Endothelial cell of umbilical vein (primary cell): ENCODE measurements around the gene CMTM4. TPM values are rescaled to one million over a fixed set of nuclear protein-coding genes. Genes with fewer than 3 reads are reported as not detected.

Experiments
- BruUV-seq: library from RNA; stranded (reverse); fragments of 400-500 nt; replicated peaks from 2 replicates; lab custom pipeline; 2021; lab: Mats Ljungman, UMichigan
- CTCF ChIA-PET: fragments of 300-600, 350-600 bp; sonication (Branson Sonifier 250); formaldehyde crosslinking; loops from one replicate; lab custom pipeline; 2021; ENCODE audit warnings: antibody characterized with exemption, inconsistent platforms; lab: Charles Lee
- POLR2A ChIA-PET: fragments of 300-600, 350-600 bp; sonication (Branson Sonifier 250); formaldehyde crosslinking; loops from one replicate; lab custom pipeline; 2021; ENCODE audit warnings: antibody characterized with exemption, inconsistent platforms; lab: Charles Lee
- DNase-seq: peaks from one replicate; pipeline ENCODE4 v3.0.0-alpha.2; 2011; ENCODE audit warnings: low read depth, low spot score
- FAIRE-seq: peaks from 2 replicates; lab custom pipeline; 2011; peaks lifted over from hg19 to GRCh38; lab: Jason Lieb, UNC
- H2AFZ ChIP-seq: 2 replicates; pipeline ENCODE4 v1.6.0; 2012; ENCODE audit warnings: low read depth, low read length, control low read depth, inconsistent platforms
- H3K27ac ChIP-seq: 2 replicates; pipeline ENCODE4 v1.5.1; 2011; ENCODE audit warnings: low read depth, mild to moderate bottlenecking, control low read depth, low read length, moderate library complexity; ENCODE audit not compliant: insufficient read depth
- H3K27me3 ChIP-seq, 2 experiments: 2 replicates each; pipeline versions ENCODE4 v1.6.0 to v1.6.1; 2011; ENCODE audit warnings: low read length in 2 of 2, mixed read lengths in 1 of 2; ENCODE audit not compliant: control insufficient read depth in 2 of 2, insufficient read depth in 2 of 2
- H3K36me3 ChIP-seq, 2 experiments: 2 replicates in 1 of 2; 3 replicates in 1 of 2; pipeline ENCODE4 v1.5.1; 2011; ENCODE audit warnings: low read length in 2 of 2, mild to moderate bottlenecking in 1 of 2, moderate library complexity in 1 of 2; ENCODE audit not compliant: control insufficient read depth in 2 of 2, insufficient read depth in 2 of 2; ENCODE audit errors: extremely low read depth in 1 of 2
- H3K4me1 ChIP-seq: 3 replicates; pipeline ENCODE4 v1.5.1; 2011; ENCODE audit warnings: mild to moderate bottlenecking, low read length; ENCODE audit not compliant: control insufficient read depth, insufficient read depth; ENCODE audit errors: extremely low read depth
- H3K4me2 ChIP-seq: 2 replicates; pipeline ENCODE4 v1.6.1; 2011; ENCODE audit warnings: low read length, control low read depth, mixed read lengths; ENCODE audit not compliant: insufficient read depth
- H3K4me3 ChIP-seq, 3 experiments: fragments of 200-600 bp in 1 of 3; sonication (generic), shearing (Covaris generic) in 1 of 3; replicated peaks in 1 of 3; 2 replicates each; pipeline ENCODE4 v1.5.1; 2011 to 2016; ENCODE audit warnings: control low read depth in 3 of 3, low read length in 3 of 3, mild to moderate bottlenecking in 2 of 3, inconsistent platforms in 1 of 3, low read depth in 1 of 3, moderate library complexity in 1 of 3; ENCODE audit not compliant: insufficient read depth in 1 of 3
- H3K79me2 ChIP-seq: 2 replicates; pipeline ENCODE4 v1.6.0; 2012; ENCODE audit warnings: low read length, inconsistent platforms; ENCODE audit not compliant: control insufficient read depth, insufficient read depth
- H3K9ac ChIP-seq: replicated peaks from 2 replicates; pipeline ENCODE3; 2011; ENCODE audit warnings: low read length, control low read depth; ENCODE audit not compliant: insufficient read depth; ENCODE audit errors: extremely low read depth
- H3K9me1 ChIP-seq: replicated peaks from 3 replicates; pipeline ENCODE4 v1.6.0; 2011; ENCODE audit warnings: mild to moderate bottlenecking, low read length; ENCODE audit not compliant: control insufficient read depth, insufficient read depth; ENCODE audit errors: extremely low read depth
- H3K9me3 ChIP-seq: replicated peaks from 2 replicates; pipeline ENCODE4 v1.5.1; 2012; ENCODE audit warnings: low read length, inconsistent platforms; ENCODE audit not compliant: control insufficient read depth, insufficient read depth
- H4K20me1 ChIP-seq: replicated peaks from 2 replicates; pipeline ENCODE3; 2011; ENCODE audit warnings: mild to moderate bottlenecking, low read length; ENCODE audit not compliant: control insufficient read depth, insufficient read depth; ENCODE audit errors: extremely low read depth
- EZH2 ChIP-seq: IDR thresholded peaks from 2 replicates; pipeline ENCODE4 v1.6.1; 2012; ENCODE audit warnings: borderline replicate concordance, low read depth, mild to moderate bottlenecking, moderate library complexity, low read length, inconsistent platforms; ENCODE audit not compliant: severe bottlenecking
- FOS ChIP-seq: IDR thresholded peaks from 2 replicates; pipeline ENCODE4 v1.6.1; 2011; ENCODE audit warnings: mild to moderate bottlenecking, low read length, moderate library complexity, borderline replicate concordance; ENCODE audit not compliant: insufficient read depth
- GATA2 ChIP-seq: IDR thresholded peaks from 2 replicates; pipeline ENCODE4 v1.7.0; 2011; ENCODE audit warnings: low read depth, mild to moderate bottlenecking, moderate library complexity, mixed read lengths, low read length; ENCODE audit not compliant: insufficient read length, insufficient read depth
- JUN ChIP-seq: IDR thresholded peaks from 2 replicates; pipeline ENCODE4 v1.6.1; 2011; ENCODE audit warnings: borderline replicate concordance, low read depth; ENCODE audit not compliant: insufficient read length, insufficient read depth
- MYC ChIP-seq: IDR thresholded peaks from one replicate; pipeline ENCODE4 v1.6.1; 2011; ENCODE audit warnings: mild to moderate bottlenecking, low read depth, low read length
- POLR2A ChIP-seq: IDR thresholded peaks from 2 replicates; pipeline ENCODE4 v1.6.1; 2012; ENCODE audit warnings: low read depth, mild to moderate bottlenecking, control low read depth, low read length
- POLR2AphosphoS5 ChIP-seq: IDR thresholded peaks from 2 replicates; pipeline ENCODE4 v1.6.1; 2012; ENCODE audit warnings: low read depth, mild to moderate bottlenecking, control low read depth, low read length, moderate library complexity; ENCODE audit not compliant: insufficient read depth
- dilution Hi-C: fragments of 300-500 bp; cut with MboI; formaldehyde crosslinking; loops from one replicate; pipeline ENCODE4 v1.15.0; 2019; ENCODE audit warnings: low sequenced_read_pairs; ENCODE audit not compliant: extremely low pct_ligation_motif_present
- intact Hi-C: fragments of 100-400 bp; cut with micrococcal nuclease; formaldehyde crosslinking; loops from one replicate; pipeline ENCODE4 v1.10.0; 2022
- polyA plus RNA-seq, 4 experiments: library from polyadenylated mRNA; depleted of rRNA in 3 of 4; stranded (reverse) in 3 of 4; unstranded in 1 of 4; fragments of >200 nt; gene quantifications; 2 replicates each; pipeline versions ENCODE4 v1.2.1 to v1.2.3, GENCODE V29; 2011 to 2012; ENCODE audit warnings: missing spikeins in 1 of 4
- total RNA-seq: library from RNA; stranded (reverse); gene quantifications from 2 replicates; pipeline ENCODE4 v1.2.3, GENCODE V29; 2021
- TF ChIP-seq, protein P1 (sequence below): IDR thresholded peaks from 2 replicates; pipeline ENCODE4 v1.6.1; 2011; ENCODE audit not compliant: insufficient read depth, insufficient read length
- TF ChIP-seq, protein P2 (sequence below), 2 donors: IDR thresholded peaks; 1 replicate in 1 of 2; 2 replicates in 1 of 2; pipeline ENCODE4 v1.5.1; 2011; ENCODE audit warnings: low read length in 2 of 2, mild to moderate bottlenecking in 2 of 2, moderate library complexity in 2 of 2, control low read depth in 1 of 2, inconsistent platforms in 1 of 2, low read depth in 1 of 2; ENCODE audit not compliant: insufficient read depth in 1 of 2; ENCODE audit errors: extremely low read depth in 1 of 2

The CMTM4 gene
- total and polyA plus RNA-seq, 2 donors (not counting 3 experiments of a cell fraction or from before 2014, with no cell fraction given), result 9.0 to 10.7 TPM

DNA sequence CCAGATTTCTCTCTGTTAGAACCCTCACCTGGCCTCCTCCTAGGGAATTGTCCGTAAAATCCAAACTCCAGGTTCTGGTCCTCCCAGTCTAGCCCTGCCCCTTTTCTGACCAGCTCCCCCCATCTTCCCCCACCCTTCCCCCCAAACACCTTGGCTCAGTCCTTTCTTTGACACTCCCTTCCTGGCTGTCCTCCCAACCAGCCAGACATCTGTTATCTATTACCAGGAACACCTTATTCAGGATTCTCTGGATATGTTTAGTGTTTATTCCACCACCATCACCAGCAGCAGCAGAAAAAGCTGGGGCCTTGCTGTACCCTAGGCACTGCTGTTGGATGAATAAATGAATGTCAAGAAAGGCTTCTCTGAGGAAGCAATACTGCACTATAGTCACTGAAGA is 96.1 kb downstream of the CMTM4 start:
- no peak for TF ChIP-seq POLR2AphosphoS5
- no peak for TF ChIP-seq GATA2
- TF ChIP-seq, protein P1, sequence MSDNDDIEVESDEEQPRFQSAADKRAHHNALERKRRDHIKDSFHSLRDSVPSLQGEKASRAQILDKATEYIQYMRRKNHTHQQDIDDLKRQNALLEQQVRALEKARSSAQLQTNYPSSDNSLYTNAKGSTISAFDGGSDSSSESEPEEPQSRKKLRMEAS, result no peak
- TF ChIP-seq FOS, result no peak
- TF ChIP-seq EZH2, result no peak
- no peak for TF ChIP-seq MYC
- TF ChIP-seq, protein P2, sequence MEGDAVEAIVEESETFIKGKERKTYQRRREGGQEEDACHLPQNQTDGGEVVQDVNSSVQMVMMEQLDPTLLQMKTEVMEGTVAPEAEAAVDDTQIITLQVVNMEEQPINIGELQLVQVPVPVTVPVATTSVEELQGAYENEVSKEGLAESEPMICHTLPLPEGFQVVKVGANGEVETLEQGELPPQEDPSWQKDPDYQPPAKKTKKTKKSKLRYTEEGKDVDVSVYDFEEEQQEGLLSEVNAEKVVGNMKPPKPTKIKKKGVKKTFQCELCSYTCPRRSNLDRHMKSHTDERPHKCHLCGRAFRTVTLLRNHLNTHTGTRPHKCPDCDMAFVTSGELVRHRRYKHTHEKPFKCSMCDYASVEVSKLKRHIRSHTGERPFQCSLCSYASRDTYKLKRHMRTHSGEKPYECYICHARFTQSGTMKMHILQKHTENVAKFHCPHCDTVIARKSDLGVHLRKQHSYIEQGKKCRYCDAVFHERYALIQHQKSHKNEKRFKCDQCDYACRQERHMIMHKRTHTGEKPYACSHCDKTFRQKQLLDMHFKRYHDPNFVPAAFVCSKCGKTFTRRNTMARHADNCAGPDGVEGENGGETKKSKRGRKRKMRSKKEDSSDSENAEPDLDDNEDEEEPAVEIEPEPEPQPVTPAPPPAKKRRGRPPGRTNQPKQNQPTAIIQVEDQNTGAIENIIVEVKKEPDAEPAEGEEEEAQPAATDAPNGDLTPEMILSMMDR (IDR thresholded peaks at IDR 0.05; ENCODE audit: extremely low read depth in 1 of 2, insufficient read depth in 1 of 2, low read depth in 1 of 2, low read length in 2 of 2), result no peak
- no peak for TF ChIP-seq JUN
- no peak for TF ChIP-seq POLR2A
- no peaks in the 10 kb centered on the region for H3K36me3 ChIP-seq
- H3K4me2 ChIP-seq, result no peak overlapping the region
- dilution Hi-C loops (no loop called here), intact Hi-C loops (no loop called here)
- BruUV-seq, result no TSS peak
- H3K9me3 ChIP-seq, result no peaks in the 10 kb centered on the region
- H2AFZ ChIP-seq, result no peak overlapping the region
- H3K4me1 ChIP-seq, result peaks cover 5% of the 10 kb centered on the region
- H4K20me1 ChIP-seq, result no peaks in the 10 kb centered on the region
- H3K9me1 ChIP-seq, result no peaks in the 10 kb centered on the region
- H3K4me3 ChIP-seq, result no peak overlapping the region
- H3K79me2 ChIP-seq, result peaks cover 4% of the 10 kb centered on the region
- ChIA-PET POLR2A (no interaction called here), CTCF (interaction anchor here (1.4 to 1.8 kb wide), 2 partner anchors 85 to 273 kb away, joined by 3 to 4 read pairs; no protein-coding TSS in a partner anchor)
- peaks cover 0 to 9% of the 10 kb centered on the region in 2 experiments for H3K27me3 ChIP-seq
- no peak overlapping the region for H3K9ac ChIP-seq
- H3K27ac ChIP-seq, result no peak overlapping the region
- DNase-seq (no peak), FAIRE-seq (no peak)
